Measurements from ENCODE around the gene CAND1.

The CAND1 gene

GRCh38 chr12:67280088-67280487 lies 10.9 kb downstream of the CAND1 start:
- in situ Hi-C loops (cut with MboI; ENCODE audit: low sequenced_read_pairs) = no loop called here

GRCh38 chr12:67280572-67280971 lies 11.4 kb downstream of the CAND1 start:
- in situ Hi-C loops (cut with MboI; ENCODE audit: low sequenced_read_pairs) = no loop called here

GRCh38 chr12:67284561-67284960 lies 15.4 kb downstream of the CAND1 start:
- in situ Hi-C loops (cut with MboI; ENCODE audit: low sequenced_read_pairs) = no loop called here

- in situ Hi-C loops (cut with MboI; ENCODE audit: low sequenced_read_pairs) = no loop called here
These were observed 17.1 kb downstream of the CAND1 start for GRCh38 chr12:67286257-67286656.

- in situ Hi-C loops (cut with MboI; ENCODE audit: low sequenced_read_pairs) = no loop called here
These were observed 18.2 kb downstream of the CAND1 start for GRCh38 chr12:67287311-67287710.

GRCh38 chr12:67288561-67288960 lies 19.4 kb downstream of the CAND1 start:
- in situ Hi-C loops (cut with MboI; ENCODE audit: low sequenced_read_pairs) = no loop called here

- in situ Hi-C loops (cut with MboI; ENCODE audit: low sequenced_read_pairs) = no loop called here
These were observed 21.2 kb downstream of the CAND1 start for GRCh38 chr12:67290378-67290777.

GRCh38 chr12:67299526-67299925 lies 30.4 kb downstream of the CAND1 start:
- in situ Hi-C loops (cut with MboI; ENCODE audit: low sequenced_read_pairs) = no loop called here

GRCh38 chr12:67299926-67300325 lies 30.8 kb downstream of the CAND1 start:
- in situ Hi-C loops (cut with MboI; ENCODE audit: low sequenced_read_pairs) = no loop called here

- in situ Hi-C loops (cut with MboI; ENCODE audit: low sequenced_read_pairs) = no loop called here
These were observed 33.0 kb downstream of the CAND1 start for GRCh38 chr12:67302162-67302561.

- in situ Hi-C loops (cut with MboI; ENCODE audit: low sequenced_read_pairs) = no loop called here
These were observed 36.4 kb downstream of the CAND1 start for GRCh38 chr12:67305544-67305943.

- in situ Hi-C loops (cut with MboI; ENCODE audit: low sequenced_read_pairs) = no loop called here
These were observed 37.6 kb downstream of the CAND1 start for GRCh38 chr12:67306712-67307111.

- in situ Hi-C loops (cut with MboI; ENCODE audit: low sequenced_read_pairs) = no loop called here
These were observed 46.5 kb downstream of the CAND1 start for GRCh38 chr12:67315661-67316060.

- in situ Hi-C loops (cut with MboI; ENCODE audit: low sequenced_read_pairs) = no loop called here
These were observed 49.6 kb downstream of the CAND1 start for GRCh38 chr12:67318786-67319185.

- in situ Hi-C loops (cut with MboI; ENCODE audit: low sequenced_read_pairs) = no loop called here
These were observed 50.8 kb downstream of the CAND1 start for GRCh38 chr12:67319936-67320335.

- in situ Hi-C loops (cut with MboI; ENCODE audit: low sequenced_read_pairs) = no loop called here
These were observed 51.6 kb downstream of the CAND1 start for GRCh38 chr12:67320614-67321295.

GRCh38 chr12:67322580-67322979 lies 53.4 kb downstream of the CAND1 start:
- in situ Hi-C loops (cut with MboI; ENCODE audit: low sequenced_read_pairs) = no loop called here

- in situ Hi-C loops (cut with MboI; ENCODE audit: low sequenced_read_pairs) = no loop called here
These were observed 53.8 kb downstream of the CAND1 start for GRCh38 chr12:67323007-67323406.

- in situ Hi-C loops (cut with MboI; ENCODE audit: low sequenced_read_pairs) = no loop called here
These were observed 57.5 kb downstream of the CAND1 start for GRCh38 chr12:67326637-67327036.

GRCh38 chr12:67327466-67327865 lies 58.3 kb downstream of the CAND1 start:
- in situ Hi-C loops (cut with MboI; ENCODE audit: low sequenced_read_pairs) = no loop called here

- in situ Hi-C loops (cut with MboI; ENCODE audit: low sequenced_read_pairs) = no loop called here
These were observed 62.0 kb downstream of the CAND1 start for GRCh38 chr12:67331123-67331522.

- in situ Hi-C loops (cut with MboI; ENCODE audit: low sequenced_read_pairs) = no loop called here
These were observed 62.7 kb downstream of the CAND1 start for GRCh38 chr12:67331828-67332227.

- in situ Hi-C loops (cut with MboI; ENCODE audit: low sequenced_read_pairs) = no loop called here
These were observed 64.5 kb downstream of the CAND1 start for GRCh38 chr12:67333649-67334048.
